H1 (cell line): ENCODE results near the gene SMARCD2. TPM values are rescaled to one million over a fixed set of nuclear protein-coding genes. Genes with fewer than 3 reads are reported as not detected.

Experiments
- CTCF ChIA-PET: fragments of 300-600 bp; sonication (Branson Sonifier 250); formaldehyde crosslinking; loops from one replicate; lab custom pipeline; 2021; ENCODE audit not compliant: partially characterized antibody; lab: Charles Lee
- POLR2A ChIA-PET: fragments of 300-600 bp; sonication (Branson Sonifier 250); formaldehyde crosslinking; loops from one replicate; lab custom pipeline; 2021; ENCODE audit warnings: inconsistent platforms; ENCODE audit not compliant: partially characterized antibody; lab: Charles Lee
- DNase-seq, 2 experiments: peaks; one replicate each; pipeline versions ENCODE4 v3.0.0 to v3.0.0-alpha.2; 2010 to 2022; ENCODE audit warnings: low spot score in 2 of 2, low read depth in 1 of 2, mixed read lengths in 1 of 2
- FAIRE-seq: peaks from 2 replicates; lab custom pipeline; 2011; peaks lifted over from hg19 to GRCh38; lab: Jason Lieb, UNC
- H2AFZ ChIP-seq: 2 replicates; pipeline ENCODE4 v1.8.1; 2012; ENCODE audit warnings: low read length, inconsistent platforms
- H2AK5ac ChIP-seq: 2 replicates; pipeline ENCODE4 v1.6.1; 2013; ENCODE audit warnings: low read depth, low read length
- H2BK120ac ChIP-seq: replicated peaks from 2 replicates; pipeline ENCODE3; 2013; ENCODE audit warnings: low read depth, low read length, inconsistent platforms
- H2BK12ac ChIP-seq: 2 replicates; pipeline ENCODE4 v1.6.1; 2013; ENCODE audit warnings: low read depth, low read length
- H2BK15ac ChIP-seq: 2 replicates; pipeline ENCODE4 v1.6.1; 2013; ENCODE audit warnings: low read length
- H2BK20ac ChIP-seq: 2 replicates; pipeline ENCODE4 v1.6.1; 2013; ENCODE audit warnings: low read length
- H2BK5ac ChIP-seq: 2 replicates; pipeline ENCODE4 v1.6.1; 2013; ENCODE audit warnings: low read depth, low read length
- H3K14ac ChIP-seq: 2 replicates; pipeline ENCODE4 v1.6.1; 2013; ENCODE audit warnings: inconsistent platforms; ENCODE audit not compliant: insufficient read length
- H3K18ac ChIP-seq: 2 replicates; pipeline ENCODE4 v1.6.1; 2013; ENCODE audit warnings: low read length; ENCODE audit errors: extremely low read depth
- H3K23ac ChIP-seq: 2 replicates; pipeline ENCODE4 v1.6.1; 2013; ENCODE audit warnings: inconsistent platforms; ENCODE audit not compliant: insufficient read length
- H3K23me2 ChIP-seq: 2 replicates; pipeline ENCODE4 v1.6.1; 2013; ENCODE audit warnings: low read depth, low read length
- H3K27ac ChIP-seq: 2 replicates; pipeline ENCODE4 v1.6.1; 2011; ENCODE audit warnings: low read depth, low read length, inconsistent platforms
- H3K27me3 ChIP-seq, 4 experiments: replicated peaks in 1 of 4; 1 replicate in 1 of 4; 2 replicates in 3 of 4; pipeline versions ENCODE4 v1.6.1 to v1.8.1; 2011 to 2013; ENCODE audit warnings: low read length in 3 of 4, mild to moderate bottlenecking in 3 of 4, inconsistent platforms in 2 of 4, mixed read lengths in 2 of 4, moderate library complexity in 1 of 4; ENCODE audit not compliant: control insufficient read depth in 3 of 4, insufficient read depth in 3 of 4; ENCODE audit errors: extremely low read depth in 1 of 4
- H3K36me3 ChIP-seq, 4 experiments: 2 replicates each; pipeline versions ENCODE4 v1.6.1 to v1.8.1; 2011 to 2013; ENCODE audit warnings: mild to moderate bottlenecking in 4 of 4, low read length in 3 of 4, moderate library complexity in 2 of 4, control low read depth in 1 of 4, inconsistent platforms in 1 of 4; ENCODE audit not compliant: insufficient read depth in 4 of 4, control insufficient read depth in 2 of 4
- H3K4ac ChIP-seq: replicated peaks from 2 replicates; pipeline ENCODE3; 2013; ENCODE audit warnings: low read length, low read depth, mixed read lengths, inconsistent platforms; ENCODE audit not compliant: insufficient read length
- H3K4me1 ChIP-seq, 4 experiments: replicated peaks in 1 of 4; 1 replicate in 1 of 4; 2 replicates in 3 of 4; pipeline versions ENCODE4 v1.6.1 to v1.8.1; 2011 to 2013; ENCODE audit warnings: low read length in 3 of 4, inconsistent platforms in 2 of 4, mixed read lengths in 1 of 4; ENCODE audit not compliant: insufficient read depth in 4 of 4, control insufficient read depth in 3 of 4
- H3K4me2 ChIP-seq, 2 experiments: 2 replicates each; pipeline versions ENCODE4 v1.6.1 to v1.8.1; 2011 to 2013; ENCODE audit warnings: low read depth in 2 of 2, low read length in 2 of 2, control low read depth in 1 of 2, inconsistent platforms in 1 of 2, mild to moderate bottlenecking in 1 of 2; ENCODE audit not compliant: insufficient read depth in 1 of 2
- H3K4me3 ChIP-seq, 4 experiments: fragments of 200-600, 300-600 bp in 1 of 4; sonication (generic), shearing (Covaris generic), sonication (Bioruptor Twin) in 1 of 4; 2 replicates each; pipeline versions ENCODE4 v1.5.1 to v1.8.1; 2011 to 2016; ENCODE audit warnings: low read length in 4 of 4, low read depth in 3 of 4, control low read depth in 2 of 4, inconsistent platforms in 2 of 4, mild to moderate bottlenecking in 2 of 4, mixed read lengths in 1 of 4, moderate library complexity in 1 of 4; ENCODE audit not compliant: insufficient read depth in 2 of 4; ENCODE audit errors: extremely low read depth in 1 of 4
- H3K56ac ChIP-seq: replicated peaks from 2 replicates; pipeline ENCODE3; 2013; ENCODE audit warnings: low read depth, mild to moderate bottlenecking, mixed read lengths, low read length, inconsistent platforms; ENCODE audit not compliant: insufficient read length
- H3K79me1 ChIP-seq: 2 replicates; pipeline ENCODE4 v1.6.1; 2013; ENCODE audit warnings: low read depth, low read length, control low read depth
- H3K79me2 ChIP-seq, 2 experiments: 2 replicates each; pipeline versions ENCODE4 v1.6.1 to v1.8.1; 2012 to 2013; ENCODE audit warnings: low read length in 2 of 2, mild to moderate bottlenecking in 2 of 2, inconsistent platforms in 1 of 2; ENCODE audit not compliant: insufficient read depth in 2 of 2, control insufficient read depth in 1 of 2
- H3K9ac ChIP-seq, 4 experiments: replicated peaks in 1 of 4; 1 replicate in 1 of 4; 2 replicates in 3 of 4; pipeline versions ENCODE4 v1.6.1 to v1.8.1; 2011 to 2013; ENCODE audit warnings: low read depth in 3 of 4, low read length in 3 of 4, control low read depth in 2 of 4, mild to moderate bottlenecking in 2 of 4, moderate library complexity in 2 of 4, inconsistent platforms in 1 of 4; ENCODE audit errors: extremely low read depth in 1 of 4
- H3K9me3 ChIP-seq, 2 experiments: 2 replicates each; pipeline versions ENCODE4 v1.6.1 to v1.8.1; 2012 to 2013; ENCODE audit warnings: mild to moderate bottlenecking in 2 of 2, moderate library complexity in 2 of 2, control low read depth in 1 of 2, inconsistent platforms in 1 of 2, low read depth in 1 of 2, low read length in 1 of 2, mixed read lengths in 1 of 2; ENCODE audit not compliant: insufficient read depth in 2 of 2
- H4K20me1 ChIP-seq, 2 experiments: replicated peaks in 1 of 2; 2 replicates each; pipeline versions ENCODE3 to v1.8.1; 2011 to 2013; ENCODE audit warnings: inconsistent platforms in 2 of 2, low read length in 2 of 2, mild to moderate bottlenecking in 1 of 2; ENCODE audit not compliant: insufficient read depth in 2 of 2, control insufficient read depth in 1 of 2
- H4K5ac ChIP-seq: 2 replicates; pipeline ENCODE4 v1.6.1; 2013; ENCODE audit warnings: low read length, low read depth, mixed read lengths, inconsistent platforms; ENCODE audit not compliant: insufficient read length
- H4K8ac ChIP-seq: 2 replicates; pipeline ENCODE4 v1.8.0; 2013; ENCODE audit warnings: mild to moderate bottlenecking, moderate library complexity, low read length, inconsistent platforms; ENCODE audit not compliant: insufficient read depth; ENCODE audit errors: extremely low read depth
- H4K91ac ChIP-seq: replicated peaks from 2 replicates; pipeline ENCODE3; 2013; ENCODE audit warnings: low read length, mixed read lengths, inconsistent platforms; ENCODE audit not compliant: insufficient read length
- ASH2L ChIP-seq: fragments of 200-600, 300-600 bp; sonication (generic); IDR thresholded peaks from one replicate; pipeline ENCODE4 v1.7.1; 2017; ENCODE audit warnings: low read length
- BACH1 ChIP-seq: IDR thresholded peaks from 2 replicates; pipeline ENCODE4 v1.6.1; 2012; ENCODE audit warnings: low read length, improper control_type of control experiment
- CEBPB ChIP-seq: IDR thresholded peaks from 2 replicates; pipeline ENCODE4 v1.6.1; 2012; ENCODE audit warnings: low read depth, low read length
- CREB1 ChIP-seq: IDR thresholded peaks from 2 replicates; pipeline ENCODE4 v1.6.1; 2012; ENCODE audit warnings: inconsistent platforms
- MAFK ChIP-seq: IDR thresholded peaks from 2 replicates; pipeline ENCODE4 v1.6.1; 2012; ENCODE audit warnings: low read depth, mild to moderate bottlenecking, improper control_type of control experiment, low read length
- RAD21 ChIP-seq, 2 experiments: IDR thresholded peaks in 1 of 2; conservative IDR thresholded peaks in 1 of 2; 2 replicates each; pipeline ENCODE4 v1.6.1; 2011; ENCODE audit warnings: low read depth in 2 of 2, low read length in 2 of 2, improper control_type of control experiment in 1 of 2, inconsistent platforms in 1 of 2, mild to moderate bottlenecking in 1 of 2, moderate library complexity in 1 of 2
- WGBS, 2 experiments: shearing (Covaris generic) in 1 of 2; methylation state at CpG; one replicate each; pipeline versions ENCODE4 v1.1.6 to v1.1.7; 2013 to 2015; ENCODE audit warnings: low lambda C conversion rate in 2 of 2, mixed read lengths in 2 of 2, inconsistent platforms in 1 of 2, low coverage in 1 of 2, missing lambda C conversion rate in 1 of 2; ENCODE audit not compliant: insufficient replicate concordance in 2 of 2, insufficient coverage in 1 of 2, insufficient read length in 1 of 2; ENCODE audit errors: extremely low coverage in 1 of 2, missing lambda C conversion rate in 1 of 2; 5-methylcytosine and 5-hydroxymethylcytosine counted together
- polyA plus RNA-seq, 7 experiments: library from polyadenylated mRNA; depleted of rRNA in 3 of 7; stranded (reverse) in 5 of 7; unstranded in 2 of 7; fragments of >200 nt in 5 of 7; fragments of 200-250 nt in 2 of 7; gene quantifications; 1 replicate in 5 of 7; 2 replicates in 1 of 7; 4 replicates in 1 of 7; pipeline versions ENCODE4 v1.2.1 to v1.2.3, GENCODE V29; 2011 to 2013; ENCODE audit warnings: missing spikeins in 2 of 7, mixed read lengths in 2 of 7
- total RNA-seq: library from RNA; stranded (reverse); fragmentation: NEBNext Ultra II Directional; extraction: Animal tissue kit (Norgen Biotek cat#: 25700); gene quantifications from 2 replicates; pipeline ENCODE4 v1.2.1, GENCODE V29; 2021
- TF ChIP-seq, protein P1 (sequence below): IDR thresholded peaks from 2 replicates; pipeline ENCODE4 v1.6.1; 2012; ENCODE audit warnings: inconsistent platforms
- TF ChIP-seq, protein P2 (sequence below), 3 experiments: IDR thresholded peaks; 1 replicate in 2 of 3; 2 replicates in 1 of 3; pipeline versions ENCODE4 v1.5.1 to v1.6.1; 2011; ENCODE audit warnings: low read length in 3 of 3, mild to moderate bottlenecking in 3 of 3, inconsistent platforms in 2 of 3, low read depth in 1 of 3, moderate library complexity in 1 of 3; ENCODE audit not compliant: insufficient read depth in 1 of 3; ENCODE audit errors: control extremely low read depth in 1 of 3

The SMARCD2 gene
- total and polyA plus RNA-seq, 2 of the 8 experiments (the other 6 are each of a cell fraction or from before 2014, with no cell fraction given): 90.0 to 92.2 TPM

- Histone ChIP-seq H4K5ac (no peak within 1 kb of the TSS), H3K23me2 (no peaks in the 10 kb centered on the region), H2BK12ac (peak within 1 kb of the TSS; percentile 87; the same call in 1 of the 2 replicates), H2AFZ (peak within 1 kb of the TSS; percentile 97), H3K4ac (no peak within 1 kb of the TSS), H2AK5ac (no peak within 1 kb of the TSS), H3K9ac (no peak within 1 kb of the TSS), H3K79me2 (no peaks in the 10 kb centered on the region), H3K4me3 (peak within 1 kb of the TSS in 2 of 4 experiments; percentile 2 to 33; a peak in 3 of 8 replicates), H3K79me1 (no peaks in the 10 kb centered on the region), H4K91ac (no peak within 1 kb of the TSS), H3K27ac (no peak within 1 kb of the TSS), H3K14ac (no peak within 1 kb of the TSS), H3K27me3 (no peaks in the 10 kb centered on the region), H3K18ac (peak within 1 kb of the TSS; percentile 75), H2BK5ac (no peak within 1 kb of the TSS), H3K23ac (no peak within 1 kb of the TSS), H3K36me3 (no peaks in the 10 kb centered on the region), H3K56ac (no peak within 1 kb of the TSS), H4K20me1 (no peaks in the 10 kb centered on the region), H2BK15ac (peak within 1 kb of the TSS; percentile 95), H2BK20ac (peak within 1 kb of the TSS; percentile 86; the same call in 1 of the 2 replicates), H2BK120ac (no peak within 1 kb of the TSS), H3K4me1 (peaks cover 3 to 15% (median 8%) of the 10 kb centered on the region in 4 experiments), H3K9me3 (no peaks in the 10 kb centered on the region), H3K4me2 (peak within 1 kb of the TSS; percentile 39 to 41), H4K8ac (no peak within 1 kb of the TSS; the same call in 1 of the 2 replicates)
- 55% methylated on average over 10 of the region's 15 CpGs; no CpG with 5 or more reads in 1 of the 2 experiments for WGBS, 2 experiments
- no peak for FAIRE-seq
- ChIA-PET POLR2A (interaction anchor here (0.5 to 1.1 kb wide), 4 partner anchors 7 to 264 kb away, joined by 3 to 4 read pairs (median 4); no protein-coding TSS in a partner anchor), CTCF (interaction anchor here (0.5 to 4.5 kb wide), 34 partner anchors 8 to 477 kb away, joined by 3 to 66 read pairs (median 4); partner anchors contain the start of genes CSHL1 and GH1)
- DNase-seq: peak in 1 of 2 experiments; percentile 88
- TF ChIP-seq CEBPB (no peak), BACH1 (peak; percentile 74), RAD21 (IDR thresholded peaks at IDR 0.05 in 1 of 2, conservative IDR thresholded peaks at IDR 0.05 in 1 of 2; ENCODE audit: low read depth in 2 of 2, low read length in 2 of 2) (peak; percentile 10 to 30; a peak in 2 of 4 replicates), MAFK (peak; percentile 65; the same call in 1 of the 2 replicates), CREB1 (0 out of 2 replicates have a peak, but pooled peaks have one; percentile 36), ASH2L (no peak)
- TF ChIP-seq, protein P1, sequence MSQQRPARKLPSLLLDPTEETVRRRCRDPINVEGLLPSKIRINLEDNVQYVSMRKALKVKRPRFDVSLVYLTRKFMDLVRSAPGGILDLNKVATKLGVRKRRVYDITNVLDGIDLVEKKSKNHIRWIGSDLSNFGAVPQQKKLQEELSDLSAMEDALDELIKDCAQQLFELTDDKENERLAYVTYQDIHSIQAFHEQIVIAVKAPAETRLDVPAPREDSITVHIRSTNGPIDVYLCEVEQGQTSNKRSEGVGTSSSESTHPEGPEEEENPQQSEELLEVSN: no peak
- TF ChIP-seq, protein P2, sequence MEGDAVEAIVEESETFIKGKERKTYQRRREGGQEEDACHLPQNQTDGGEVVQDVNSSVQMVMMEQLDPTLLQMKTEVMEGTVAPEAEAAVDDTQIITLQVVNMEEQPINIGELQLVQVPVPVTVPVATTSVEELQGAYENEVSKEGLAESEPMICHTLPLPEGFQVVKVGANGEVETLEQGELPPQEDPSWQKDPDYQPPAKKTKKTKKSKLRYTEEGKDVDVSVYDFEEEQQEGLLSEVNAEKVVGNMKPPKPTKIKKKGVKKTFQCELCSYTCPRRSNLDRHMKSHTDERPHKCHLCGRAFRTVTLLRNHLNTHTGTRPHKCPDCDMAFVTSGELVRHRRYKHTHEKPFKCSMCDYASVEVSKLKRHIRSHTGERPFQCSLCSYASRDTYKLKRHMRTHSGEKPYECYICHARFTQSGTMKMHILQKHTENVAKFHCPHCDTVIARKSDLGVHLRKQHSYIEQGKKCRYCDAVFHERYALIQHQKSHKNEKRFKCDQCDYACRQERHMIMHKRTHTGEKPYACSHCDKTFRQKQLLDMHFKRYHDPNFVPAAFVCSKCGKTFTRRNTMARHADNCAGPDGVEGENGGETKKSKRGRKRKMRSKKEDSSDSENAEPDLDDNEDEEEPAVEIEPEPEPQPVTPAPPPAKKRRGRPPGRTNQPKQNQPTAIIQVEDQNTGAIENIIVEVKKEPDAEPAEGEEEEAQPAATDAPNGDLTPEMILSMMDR (IDR thresholded peaks at IDR 0.05; ENCODE audit: control extremely low read depth in 1 of 3, insufficient read depth in 1 of 3, low read depth in 1 of 3, low read length in 3 of 3): peak; percentile 59 to 76 (median 72)
Observed at GRCh38 chr17:63881935-63882601, 39.6 kb upstream of the SMARCD2 start, which contains the start of gene GH2. GH2 (minus strand) TSS chr17:63881944; CDS start chr17:63881801, 143 bp downstream.
